Suprapubic skin (tissue), 4 donors: Measurements from ENCODE around the gene MANEA. TPM values are rescaled to one million over a fixed set of nuclear protein-coding genes. Genes with fewer than 3 reads are reported as not detected.

Source experiments
- DNase-seq, 2 donors: peaks; one replicate each; pipeline ENCODE4 v3.0.0-alpha.2; 2019; ENCODE audit warnings: low spot score in 2 of 2
- H3K27ac ChIP-seq: fragments of 200-600 bp; sonication (generic); one replicate; pipeline ENCODE4 v1.5.1; 2019
- H3K27me3 ChIP-seq: fragments of 200-600 bp; sonication (generic); one replicate; pipeline ENCODE4 v1.5.1; 2019
- H3K36me3 ChIP-seq: fragments of 200-600 bp; sonication (generic); one replicate; pipeline ENCODE4 v1.5.1; 2019
- H3K4me1 ChIP-seq: fragments of 200-600 bp; sonication (generic); one replicate; pipeline ENCODE4 v1.5.1; 2019
- H3K4me3 ChIP-seq: fragments of 200-600 bp; sonication (generic); one replicate; pipeline ENCODE4 v1.5.1; 2019; ENCODE audit warnings: mild to moderate bottlenecking
- H3K9me3 ChIP-seq: fragments of 200-600 bp; sonication (generic); one replicate; pipeline ENCODE4 v1.5.1; 2019
- EP300 ChIP-seq: sonication (generic); formaldehyde crosslinking; IDR thresholded peaks from one replicate; pipeline ENCODE4 v1.6.1; 2017; ENCODE audit warnings: antibody characterized with exemption
- POLR2A ChIP-seq, 2 donors: fragments of 450-650 bp; IDR thresholded peaks; one replicate each; pipeline ENCODE4 v1.6.1; 2017; ENCODE audit warnings: antibody characterized with exemption in 2 of 2, mild to moderate bottlenecking in 2 of 2, moderate library complexity in 2 of 2
- POLR2AphosphoS5 ChIP-seq, 3 donors: sonication (generic); formaldehyde crosslinking; IDR thresholded peaks; one replicate each; pipeline ENCODE4 v1.6.1; 2017; ENCODE audit warnings: antibody characterized with exemption in 3 of 3
- WGBS: methylation state at CpG from one replicate; pipeline ENCODE4 v1.1.5; 2018; 5-methylcytosine and 5-hydroxymethylcytosine counted together
- total RNA-seq, 4 donors: library from RNA; depleted of rRNA; stranded (reverse); fragments of >200 nt; gene quantifications; one replicate each; pipeline ENCODE4 v1.1.0, GENCODE V29; 2016
- TF ChIP-seq, protein P1 (sequence below), 2 donors: fragments of 200-600 bp in 1 of 2; fragments of 450-650 bp in 1 of 2; sonication (generic) in 1 of 2; IDR thresholded peaks; one replicate each; pipeline ENCODE4 v1.5.1; 2016 to 2019; ENCODE audit warnings: antibody characterized with exemption in 2 of 2, mild to moderate bottlenecking in 1 of 2, moderate library complexity in 1 of 2

MANEA gene
- total RNA-seq, 4 donors from 2014 or later = 5.9 to 11.2 (median 9.4) TPM

DNA sequence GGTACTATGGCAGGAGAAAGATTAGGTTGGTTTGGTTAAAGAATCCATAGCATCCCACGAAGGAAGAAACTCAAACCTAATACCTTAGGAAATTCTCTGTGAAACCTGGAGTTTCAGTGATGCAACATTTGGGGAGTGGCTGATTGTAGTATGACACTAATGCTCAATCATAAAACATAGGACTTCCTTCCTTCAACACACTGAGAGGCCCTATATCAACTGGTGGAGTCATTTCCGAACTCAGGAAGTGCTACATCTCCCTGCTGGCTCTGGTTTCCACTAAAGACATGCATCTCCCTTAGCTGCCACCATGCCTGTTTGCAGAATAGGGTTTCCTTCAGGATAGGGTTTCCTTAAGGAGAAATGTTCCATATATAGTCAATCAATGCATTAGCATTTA lies 5.2 kb upstream of the MANEA start:
- Histone ChIP-seq H3K27me3 (no peaks in the 10 kb centered on the region), H3K4me1 (peaks cover 27% of the 10 kb centered on the region), H3K4me3 (no peak overlapping the region), H3K36me3 (no peaks in the 10 kb centered on the region), H3K9me3 (no peaks in the 10 kb centered on the region), H3K27ac (no peak overlapping the region)
- 77% methylated on average over 2 of the region's 2 CpGs for WGBS
- DNase-seq = no peak
- TF ChIP-seq POLR2AphosphoS5 (IDR thresholded peaks at IDR 0.05) (no peak), POLR2A (IDR thresholded peaks at IDR 0.05) (no peak), EP300 (no peak)
- TF ChIP-seq, protein P1, sequence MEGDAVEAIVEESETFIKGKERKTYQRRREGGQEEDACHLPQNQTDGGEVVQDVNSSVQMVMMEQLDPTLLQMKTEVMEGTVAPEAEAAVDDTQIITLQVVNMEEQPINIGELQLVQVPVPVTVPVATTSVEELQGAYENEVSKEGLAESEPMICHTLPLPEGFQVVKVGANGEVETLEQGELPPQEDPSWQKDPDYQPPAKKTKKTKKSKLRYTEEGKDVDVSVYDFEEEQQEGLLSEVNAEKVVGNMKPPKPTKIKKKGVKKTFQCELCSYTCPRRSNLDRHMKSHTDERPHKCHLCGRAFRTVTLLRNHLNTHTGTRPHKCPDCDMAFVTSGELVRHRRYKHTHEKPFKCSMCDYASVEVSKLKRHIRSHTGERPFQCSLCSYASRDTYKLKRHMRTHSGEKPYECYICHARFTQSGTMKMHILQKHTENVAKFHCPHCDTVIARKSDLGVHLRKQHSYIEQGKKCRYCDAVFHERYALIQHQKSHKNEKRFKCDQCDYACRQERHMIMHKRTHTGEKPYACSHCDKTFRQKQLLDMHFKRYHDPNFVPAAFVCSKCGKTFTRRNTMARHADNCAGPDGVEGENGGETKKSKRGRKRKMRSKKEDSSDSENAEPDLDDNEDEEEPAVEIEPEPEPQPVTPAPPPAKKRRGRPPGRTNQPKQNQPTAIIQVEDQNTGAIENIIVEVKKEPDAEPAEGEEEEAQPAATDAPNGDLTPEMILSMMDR (IDR thresholded peaks at IDR 0.05) = no peak

DNA sequence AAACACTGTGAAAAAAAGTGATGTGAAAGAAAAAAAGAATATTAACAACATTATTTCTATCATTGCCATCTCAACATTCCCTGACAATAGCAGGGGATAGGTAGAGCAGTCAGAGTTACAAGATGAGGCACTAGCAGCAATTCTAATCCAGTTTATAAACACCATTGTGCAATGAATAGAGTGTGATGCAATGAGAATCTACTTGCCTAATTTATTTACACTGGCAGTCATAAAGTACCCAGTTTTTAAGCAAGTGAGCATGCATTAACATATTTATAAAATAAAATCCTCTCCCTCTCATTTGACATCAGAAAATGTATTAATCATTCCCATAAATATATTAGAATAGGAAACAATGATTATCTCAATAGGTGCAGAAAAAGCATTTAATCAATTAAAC lies 2.5 kb upstream of the MANEA start:
- TF ChIP-seq EP300 (no peak), POLR2AphosphoS5 (IDR thresholded peaks at IDR 0.05) (no peak), POLR2A (IDR thresholded peaks at IDR 0.05) (no peak)
- TF ChIP-seq, protein P1 (IDR thresholded peaks at IDR 0.05) = no peak
- no peaks in the 10 kb centered on the region for H3K9me3 ChIP-seq
- H3K4me1 ChIP-seq = peaks cover 39% of the 10 kb centered on the region
- no peak for DNase-seq
- no peaks in the 10 kb centered on the region for H3K27me3 ChIP-seq
- H3K4me3 ChIP-seq = no peak overlapping the region
- H3K36me3 ChIP-seq = no peaks in the 10 kb centered on the region
- H3K27ac ChIP-seq = no peak overlapping the region

- Histone ChIP-seq H3K4me3 (peak overlapping the region; percentile 60), H3K36me3 (no peaks in the 10 kb centered on the region), H3K27ac (peak overlapping the region; percentile 84), H3K27me3 (no peaks in the 10 kb centered on the region), H3K9me3 (no peaks in the 10 kb centered on the region), H3K4me1 (peaks cover 39% of the 10 kb centered on the region)
- no peak for DNase-seq
- 6% methylated on average over 5 of the region's 5 CpGs for WGBS
- no peak for TF ChIP-seq EP300
- no peak for TF ChIP-seq POLR2A (IDR thresholded peaks at IDR 0.05)
- no peak for TF ChIP-seq POLR2AphosphoS5 (IDR thresholded peaks at IDR 0.05)
- TF ChIP-seq, protein P1 (IDR thresholded peaks at IDR 0.05) = no peak
Observed at GRCh38 chr6:95576218-95576997, 927 bp upstream of the MANEA start.

DNA sequence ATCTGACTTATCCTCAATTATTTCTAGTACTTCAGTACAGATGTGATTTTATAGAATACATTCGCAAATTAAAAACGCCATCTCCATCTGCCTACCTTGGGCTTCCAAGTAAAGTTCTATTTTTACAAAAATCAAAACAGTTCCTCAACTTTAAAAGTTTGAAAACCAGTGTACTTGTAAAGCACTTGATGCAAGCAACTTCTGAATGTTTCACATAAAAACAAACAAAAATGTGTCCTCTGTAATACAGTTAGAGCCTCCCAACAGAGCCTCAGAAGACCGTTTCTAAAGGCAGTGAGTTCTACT lies 384 bp upstream of the MANEA start:
- peak overlapping the region; percentile 84 for H3K27ac ChIP-seq
- WGBS = under 1% methylated on average over 3 of the region's 3 CpGs
- no peak for TF ChIP-seq EP300
- TF ChIP-seq POLR2AphosphoS5 (IDR thresholded peaks at IDR 0.05) = no peak
- TF ChIP-seq POLR2A (IDR thresholded peaks at IDR 0.05) = no peak
- TF ChIP-seq, protein P1 (IDR thresholded peaks at IDR 0.05) = no peak
- no peak for DNase-seq
- H3K4me1 ChIP-seq = peaks cover 39% of the 10 kb centered on the region
- H3K4me3 ChIP-seq = peak overlapping the region; percentile 60
- no peaks in the 10 kb centered on the region for H3K27me3 ChIP-seq
- H3K36me3 ChIP-seq = no peaks in the 10 kb centered on the region
- no peaks in the 10 kb centered on the region for H3K9me3 ChIP-seq

DNA sequence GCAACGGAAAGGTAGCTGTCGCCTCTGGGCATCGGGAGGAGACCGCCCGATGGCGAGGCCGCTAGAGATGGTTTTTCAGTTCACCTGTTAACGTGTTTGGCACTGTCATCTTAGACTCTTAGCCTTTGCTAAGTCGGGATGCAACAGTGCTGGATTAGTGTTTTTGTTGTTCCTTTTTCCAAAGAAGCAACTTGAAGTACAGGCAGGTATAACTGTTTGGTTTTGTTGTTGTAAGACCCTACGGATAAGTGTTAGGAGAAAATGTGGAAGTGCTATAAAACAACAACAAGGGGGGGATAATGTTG lies 723 bp downstream of the MANEA start:
- Histone ChIP-seq H3K9me3 (no peaks in the 10 kb centered on the region), H3K27me3 (no peaks in the 10 kb centered on the region), H3K4me1 (peaks cover 39% of the 10 kb centered on the region), H3K36me3 (no peaks in the 10 kb centered on the region), H3K27ac (peak overlapping the region; percentile 84), H3K4me3 (peak overlapping the region; percentile 60)
- TF ChIP-seq EP300 = no peak
- no peak for TF ChIP-seq POLR2A (IDR thresholded peaks at IDR 0.05)
- TF ChIP-seq, protein P1 (IDR thresholded peaks at IDR 0.05) = no peak
- TF ChIP-seq POLR2AphosphoS5 (IDR thresholded peaks at IDR 0.05) = no peak
- WGBS = 2% methylated on average over 10 of the region's 10 CpGs
- DNase-seq = no peak
